Peyer's patch (tissue), 4 donors: ENCODE measurements around the gene ABCC4. TPM values are rescaled to one million over a fixed set of nuclear protein-coding genes. Genes with fewer than 3 reads are reported as not detected.

Experiments used
- DNase-seq, 3 donors: peaks; one replicate each; pipeline ENCODE4 v3.0.0-alpha.2; 2017 to 2019
- H3K27ac ChIP-seq, 4 donors: fragments of 200-600 bp; sonication (generic); one replicate each; pipeline ENCODE4 v1.5.1; 2016 to 2019
- H3K27me3 ChIP-seq, 2 donors: fragments of 200-600 bp; sonication (generic); one replicate each; pipeline ENCODE4 v1.5.1; 2019
- H3K36me3 ChIP-seq, 3 donors: fragments of 200-600 bp; sonication (generic); one replicate each; pipeline ENCODE4 v1.5.1; 2016 to 2019
- H3K4me1 ChIP-seq, 4 donors: fragments of 200-600 bp; sonication (generic); one replicate each; pipeline ENCODE4 v1.5.1; 2016 to 2019
- H3K4me3 ChIP-seq, 4 donors: fragments of 200-600 bp; sonication (generic); 1 replicate in 3 of 4; 2 replicates in 1 of 4; pipeline ENCODE4 v1.5.1; 2016 to 2019; ENCODE audit warnings: mild to moderate bottlenecking in 1 of 4
- H3K9me3 ChIP-seq, 4 donors: fragments of 200-600 bp; sonication (generic); one replicate each; pipeline ENCODE4 v1.5.1; 2016 to 2019; ENCODE audit warnings: mild to moderate bottlenecking in 1 of 4
- CTCF ChIP-seq, 6 experiments: fragments of 450-650 bp in 4 of 6; fragments of 200-600 bp in 2 of 6; sonication (generic) in 1 of 6; IDR thresholded peaks; one replicate each; pipeline ENCODE4 v1.5.1; 2017 to 2019; ENCODE audit warnings: antibody characterized with exemption in 6 of 6, mild to moderate bottlenecking in 3 of 6, moderate library complexity in 1 of 6
- POLR2A ChIP-seq, 2 donors: fragments of 450-650 bp; IDR thresholded peaks; one replicate each; pipeline ENCODE4 v1.5.1; 2017; ENCODE audit warnings: antibody characterized with exemption in 2 of 2, mild to moderate bottlenecking in 2 of 2, moderate library complexity in 2 of 2
- total RNA-seq, 4 donors: library from RNA; depleted of rRNA; stranded (reverse); fragments of >200 nt; gene quantifications; one replicate each; pipeline ENCODE4 v1.1.0, GENCODE V29; 2016

Gene ABCC4
- total RNA-seq, 4 donors from 2014 or later = 7.2 to 81.7 (median 13.7) TPM

GRCh38 chr13:95155093-95155492 lies 146.2 kb downstream of the ABCC4 start:
- Histone ChIP-seq H3K9me3 (no peaks in the 10 kb centered on the region), H3K27me3 (no peaks in the 10 kb centered on the region), H3K27ac (no peak overlapping the region), H3K4me1 (no peaks in the 10 kb centered on the region), H3K4me3 (no peak overlapping the region), H3K36me3 (no peaks in the 10 kb centered on the region)
- DNase-seq = no peak
- TF ChIP-seq POLR2A (IDR thresholded peaks at IDR 0.05) (no peak), CTCF (IDR thresholded peaks at IDR 0.05) (no peak)

- H3K27ac ChIP-seq = no peak overlapping the region
- H3K4me3 ChIP-seq = no peak overlapping the region
- no peaks in the 10 kb centered on the region for H3K4me1 ChIP-seq
- no peaks in the 10 kb centered on the region for H3K36me3 ChIP-seq
- H3K9me3 ChIP-seq = no peaks in the 10 kb centered on the region
- no peak for DNase-seq
- H3K27me3 ChIP-seq = no peaks in the 10 kb centered on the region
- TF ChIP-seq CTCF (IDR thresholded peaks at IDR 0.05) (no peak), POLR2A (IDR thresholded peaks at IDR 0.05) (no peak)
Observed at GRCh38 chr13:95154413-95154886, 146.8 kb downstream of the ABCC4 start.

- Histone ChIP-seq H3K4me3 (no peak overlapping the region), H3K27me3 (no peaks in the 10 kb centered on the region), H3K4me1 (no peaks in the 10 kb centered on the region), H3K27ac (no peak overlapping the region), H3K36me3 (no peaks in the 10 kb centered on the region), H3K9me3 (no peaks in the 10 kb centered on the region)
- TF ChIP-seq POLR2A (IDR thresholded peaks at IDR 0.05) (no peak), CTCF (IDR thresholded peaks at IDR 0.05) (no peak)
- DNase-seq = no peak
Observed at GRCh38 chr13:95153647-95154412, 147.4 kb downstream of the ABCC4 start.

- Histone ChIP-seq H3K27me3 (no peaks in the 10 kb centered on the region), H3K4me3 (no peak overlapping the region), H3K27ac (no peak overlapping the region), H3K36me3 (no peaks in the 10 kb centered on the region), H3K9me3 (no peaks in the 10 kb centered on the region), H3K4me1 (no peaks in the 10 kb centered on the region)
- no peak for DNase-seq
- no peak for TF ChIP-seq POLR2A (IDR thresholded peaks at IDR 0.05)
- TF ChIP-seq CTCF (IDR thresholded peaks at IDR 0.05) = no peak
Observed at GRCh38 chr13:95151942-95152587, 149.2 kb downstream of the ABCC4 start.

GRCh38 chr13:95150555-95150954 lies 150.7 kb downstream of the ABCC4 start:
- no peak for DNase-seq
- Histone ChIP-seq H3K4me3 (no peak overlapping the region), H3K27ac (no peak overlapping the region), H3K36me3 (no peaks in the 10 kb centered on the region), H3K9me3 (no peaks in the 10 kb centered on the region), H3K4me1 (no peaks in the 10 kb centered on the region), H3K27me3 (no peaks in the 10 kb centered on the region)
- TF ChIP-seq POLR2A (IDR thresholded peaks at IDR 0.05) (no peak), CTCF (IDR thresholded peaks at IDR 0.05) (no peak)
